Heart right ventricle (tissue), 16 donors: ENCODE measurements around the gene TSPYL2. TPM values are rescaled to one million over a fixed set of nuclear protein-coding genes. Genes with fewer than 3 reads are reported as not detected.

Experiments
- ATAC-seq, 8 donors: fragments of 200-7000 bp; cut with Tn5 transposase; one replicate each; pipeline ENCODE4 v1.9.1; 2020; ENCODE audit warnings: mild to moderate bottlenecking in 8 of 8, moderate library complexity in 8 of 8, moderate number of reproducible peaks in 1 of 8
- DNase-seq, 2 donors: peaks; one replicate each; pipeline ENCODE4 v3.0.0-alpha.2; 2020
- H3K27ac ChIP-seq, 10 donors: fragments of 200-600 bp; sonication (generic) in 2 of 10; one replicate each; pipeline versions ENCODE4 v1.5.0 to v1.8.0; 2020 to 2022; ENCODE audit warnings: mild to moderate bottlenecking in 3 of 10
- H3K27me3 ChIP-seq, 7 donors: fragments of 200-600 bp; one replicate each; pipeline ENCODE4 v1.8.0; 2021 to 2022; ENCODE audit warnings: mild to moderate bottlenecking in 2 of 7
- H3K36me3 ChIP-seq, 9 donors: fragments of 200-600 bp; sonication (generic) in 1 of 9; one replicate each; pipeline versions ENCODE4 v1.5.0 to v1.8.0; 2020 to 2022; ENCODE audit warnings: mild to moderate bottlenecking in 2 of 9
- H3K4me1 ChIP-seq, 9 donors: fragments of 200-600 bp; sonication (generic) in 1 of 9; one replicate each; pipeline versions ENCODE4 v1.5.0 to v1.8.0; 2020 to 2022; ENCODE audit warnings: mild to moderate bottlenecking in 4 of 9
- H3K4me3 ChIP-seq, 10 donors: fragments of 200-600 bp; sonication (generic) in 2 of 10; one replicate each; pipeline versions ENCODE4 v1.5.0 to v1.8.0; 2020 to 2022; ENCODE audit warnings: mild to moderate bottlenecking in 7 of 10, moderate library complexity in 2 of 10
- H3K9me3 ChIP-seq, 11 donors: fragments of 200-600 bp in 10 of 11; sonication (generic) in 2 of 11; one replicate each; pipeline versions ENCODE4 v1.5.0 to v1.8.0; 2013 to 2022; ENCODE audit warnings: mild to moderate bottlenecking in 2 of 11, control low read depth in 1 of 11, moderate library complexity in 1 of 11
- WGBS, 2 donors: extraction: QIAGEN DNeasy Blood & Tissue Kit; methylation state at CpG; one replicate each; pipeline ENCODE4 v1.1.7; 2013; ENCODE audit warnings: inconsistent platforms in 1 of 2; 5-methylcytosine and 5-hydroxymethylcytosine counted together
- intact Hi-C, 10 donors: fragments of 100-400 bp; cut with DNase I; formaldehyde crosslinking; loops; one replicate each; pipeline versions ENCODE4 v1.11.1 to v1.14.2; 2022
- polyA plus RNA-seq, 2 donors: library from polyadenylated mRNA; stranded (reverse); fragments of 200-250 nt; gene quantifications; one replicate each; pipeline ENCODE4 v1.2.3, GENCODE V29; 2013
- total RNA-seq, 10 donors: library from RNA; stranded (reverse); fragmentation: NEBNext Ultra II Directional in 3 of 10; extraction: Animal tissue kit (Norgen Biotek cat#: 25700) in 3 of 10; gene quantifications; one replicate each; pipeline versions ENCODE4 v1.2.1 to v1.2.4, GENCODE V29; 2021 to 2023
- TF ChIP-seq, protein P1 (sequence below), 9 donors: fragments of 200-600 bp; sonication (generic) in 2 of 9; IDR thresholded peaks; one replicate each; pipeline versions ENCODE4 v1.5.0 to v1.8.0; 2021 to 2022; ENCODE audit warnings: antibody characterized with exemption in 9 of 9, mild to moderate bottlenecking in 5 of 9, moderate library complexity in 1 of 9
- donor health status: Arrhythmogenic right ventricular cardiomyopathy.
- donor health status: ischemic (EF 13 %, LVEDD 7.1; RV severe dilation, severe dysfunction).
- donor health status: healthy with polysubstance abuse.
- donor health status: DM: no; HTN: yes; CAD: no.
- donor health status: DM: no; HTN: no; CAD: no.
- donor health status: ischemic (EF 25% LVEDD 6.9; RV normal size, moderate dysfunction).
- donor health status: ischemic (EF 25% LVEDD 5.7; RV mildly dilated, moderate dysfunction).
- donor health status: healthy.
- donor health status: DM: yes; HTN: yes; CAD: no.
- donor health status: Ischemic cardiomyopathy.
- donor health status: ischemic (EF 35%, LVEDD 5.7; RV mildly dilated, moderate dysfunction).
- donor health status: nonischemic (EF 11% LVEDD 7.7; RV severe dilation, severe dysfunction).
- donor health status: DM: yes; HTN: yes; CAD: no.
- donor health status: PGD.
- donor health status: ischemic (EF 29% LVEDD 5.4; RV normal size, mild dysfunction).
- donor health status: nonischemic (EF 23%, LVEDD 6.1; RV moderate dilation, normal function).

TSPYL2 gene
- total and polyA plus RNA-seq, 12 donors, result 17.2 to 136 (median 26.4) TPM

- peak in 1 of 2 donors; percentile 10 for DNase-seq
- intact Hi-C loops, result no loop called here
- H3K4me3 ChIP-seq, result peak overlapping the region in 3 of 10 donors; percentile 7 to 39 (median 11)
- H3K9me3 ChIP-seq, result no peaks in the 10 kb centered on the region
- 26 to 67% methylated on average over 3 of the region's 3 CpGs for WGBS, 2 donors
- peaks cover 0 to 5% (median 0%) of the 10 kb centered on the region in 9 donors for H3K36me3 ChIP-seq
- peak overlapping the region in 8 of 10 donors; percentile 32 to 62 (median 51) for H3K27ac ChIP-seq
- H3K4me1 ChIP-seq, result peaks cover 0 to 8% (median 0%) of the 10 kb centered on the region in 9 donors
- TF ChIP-seq, protein P1, sequence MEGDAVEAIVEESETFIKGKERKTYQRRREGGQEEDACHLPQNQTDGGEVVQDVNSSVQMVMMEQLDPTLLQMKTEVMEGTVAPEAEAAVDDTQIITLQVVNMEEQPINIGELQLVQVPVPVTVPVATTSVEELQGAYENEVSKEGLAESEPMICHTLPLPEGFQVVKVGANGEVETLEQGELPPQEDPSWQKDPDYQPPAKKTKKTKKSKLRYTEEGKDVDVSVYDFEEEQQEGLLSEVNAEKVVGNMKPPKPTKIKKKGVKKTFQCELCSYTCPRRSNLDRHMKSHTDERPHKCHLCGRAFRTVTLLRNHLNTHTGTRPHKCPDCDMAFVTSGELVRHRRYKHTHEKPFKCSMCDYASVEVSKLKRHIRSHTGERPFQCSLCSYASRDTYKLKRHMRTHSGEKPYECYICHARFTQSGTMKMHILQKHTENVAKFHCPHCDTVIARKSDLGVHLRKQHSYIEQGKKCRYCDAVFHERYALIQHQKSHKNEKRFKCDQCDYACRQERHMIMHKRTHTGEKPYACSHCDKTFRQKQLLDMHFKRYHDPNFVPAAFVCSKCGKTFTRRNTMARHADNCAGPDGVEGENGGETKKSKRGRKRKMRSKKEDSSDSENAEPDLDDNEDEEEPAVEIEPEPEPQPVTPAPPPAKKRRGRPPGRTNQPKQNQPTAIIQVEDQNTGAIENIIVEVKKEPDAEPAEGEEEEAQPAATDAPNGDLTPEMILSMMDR (IDR thresholded peaks at IDR 0.05), result no peak
- H3K27me3 ChIP-seq, result peaks cover 0 to 17% (median 0%) of the 10 kb centered on the region in 7 donors
- ATAC-seq, result peak in 7 of 8 donors; percentile 65 to 86 (median 71)
Observed at GRCh38 chrX:53116101-53116500, 33.9 kb downstream of the TSPYL2 start.

- H3K4me3 ChIP-seq, result no peak overlapping the region
- peaks cover 0 to 18% (median 0%) of the 10 kb centered on the region in 7 donors for H3K27me3 ChIP-seq
- ATAC-seq (peak in 1 of 8 donors; percentile 29), DNase-seq (no peak)
- TF ChIP-seq, protein P1 (IDR thresholded peaks at IDR 0.05), result no peak
- H3K9me3 ChIP-seq, result peaks cover 0 to 3% (median 0%) of the 10 kb centered on the region in 11 donors
- no peaks in the 10 kb centered on the region for H3K36me3 ChIP-seq
- intact Hi-C loops, result no loop called here
- 17 to 21% methylated on average over 1 of the region's 1 CpG for WGBS, 2 donors
- peaks cover 0 to 4% (median 0%) of the 10 kb centered on the region in 9 donors for H3K4me1 ChIP-seq
- no peak overlapping the region for H3K27ac ChIP-seq
Observed at GRCh38 chrX:53122013-53122412, 39.8 kb downstream of the TSPYL2 start.

DNA sequence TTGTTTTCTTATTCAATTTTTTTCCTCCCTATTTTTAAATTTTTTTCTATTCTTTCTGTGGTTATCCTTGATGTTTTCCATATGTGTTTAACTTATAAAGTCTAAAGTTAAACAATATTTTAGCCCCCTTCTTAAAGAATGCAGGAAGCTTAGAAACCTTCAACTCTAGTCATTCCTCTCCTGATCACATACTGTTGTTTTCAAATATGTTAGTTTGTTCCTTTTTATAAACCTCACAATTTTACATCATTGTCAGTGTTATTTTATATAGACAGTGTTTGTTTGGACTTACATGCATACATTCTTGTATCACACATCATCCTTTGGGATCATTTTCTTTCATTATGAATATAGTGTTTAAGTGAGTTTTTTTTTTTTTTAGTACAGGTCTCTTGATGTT lies 43.3 kb downstream of the TSPYL2 start:
- ATAC-seq, result no peak
- Histone ChIP-seq H3K36me3 (no peaks in the 10 kb centered on the region), H3K4me3 (no peak overlapping the region), H3K27ac (no peak overlapping the region), H3K9me3 (peaks cover 0 to 3% (median 0%) of the 10 kb centered on the region in 11 donors), H3K27me3 (peaks cover 0 to 36% (median 0%) of the 10 kb centered on the region in 7 donors), H3K4me1 (peaks cover 0 to 4% (median 0%) of the 10 kb centered on the region in 9 donors)
- intact Hi-C loops, result no loop called here
- TF ChIP-seq, protein P1 (IDR thresholded peaks at IDR 0.05), result no peak
- no peak for DNase-seq

- no peak for DNase-seq
Observed at GRCh38 chrX:53126377-53126776, 44.2 kb downstream of the TSPYL2 start.

More at GRCh38 chrX:53126377-53126776, 44.2 kb downstream of the TSPYL2 start:
- Histone ChIP-seq H3K9me3 (peaks cover 0 to 3% (median 0%) of the 10 kb centered on the region in 11 donors), H3K27ac (no peak overlapping the region), H3K4me3 (no peak overlapping the region), H3K27me3 (peaks cover 0 to 38% (median 0%) of the 10 kb centered on the region in 7 donors), H3K36me3 (no peaks in the 10 kb centered on the region), H3K4me1 (peaks cover 0 to 4% (median 0%) of the 10 kb centered on the region in 9 donors)
- no peak for ATAC-seq
- intact Hi-C loops, result no loop called here
- WGBS, 2 donors, result 96 to 97% methylated on average over 2 of the region's 2 CpGs
- TF ChIP-seq, protein P1 (IDR thresholded peaks at IDR 0.05), result no peak
